ENCODE measurements around the gene CCT7.

CCT7 gene

GRCh38 chr2:73269686-73270465 is 35.8 kb downstream of the CCT7 start:
- no peak for DNase-seq

GRCh38 chr2:73272270-73272669 is 38.2 kb downstream of the CCT7 start:
- DNase-seq = no peak

DNA sequence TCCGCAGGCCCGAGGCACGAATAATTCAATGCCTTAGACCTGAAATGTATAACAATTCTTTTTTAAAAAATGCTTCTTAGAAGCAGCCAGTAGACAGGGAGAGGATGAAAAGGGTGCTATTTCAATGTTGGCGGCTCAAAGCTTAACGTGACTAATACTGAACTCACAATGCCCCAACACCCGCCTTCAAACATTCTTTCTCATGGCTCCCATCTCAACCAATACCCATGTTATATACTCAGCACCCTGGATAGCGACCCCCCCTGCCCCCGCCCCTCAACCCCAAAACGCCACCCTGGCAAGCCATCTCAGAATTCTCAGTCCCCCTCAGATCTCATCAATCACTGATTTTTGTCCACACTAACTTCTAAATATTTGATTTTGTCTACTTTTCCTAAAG is 45.7 kb downstream of the CCT7 start:
- no peak for DNase-seq

- DNase-seq = no peak
Observed at GRCh38 chr2:73281244-73281643, 47.1 kb downstream of the CCT7 start.

DNA sequence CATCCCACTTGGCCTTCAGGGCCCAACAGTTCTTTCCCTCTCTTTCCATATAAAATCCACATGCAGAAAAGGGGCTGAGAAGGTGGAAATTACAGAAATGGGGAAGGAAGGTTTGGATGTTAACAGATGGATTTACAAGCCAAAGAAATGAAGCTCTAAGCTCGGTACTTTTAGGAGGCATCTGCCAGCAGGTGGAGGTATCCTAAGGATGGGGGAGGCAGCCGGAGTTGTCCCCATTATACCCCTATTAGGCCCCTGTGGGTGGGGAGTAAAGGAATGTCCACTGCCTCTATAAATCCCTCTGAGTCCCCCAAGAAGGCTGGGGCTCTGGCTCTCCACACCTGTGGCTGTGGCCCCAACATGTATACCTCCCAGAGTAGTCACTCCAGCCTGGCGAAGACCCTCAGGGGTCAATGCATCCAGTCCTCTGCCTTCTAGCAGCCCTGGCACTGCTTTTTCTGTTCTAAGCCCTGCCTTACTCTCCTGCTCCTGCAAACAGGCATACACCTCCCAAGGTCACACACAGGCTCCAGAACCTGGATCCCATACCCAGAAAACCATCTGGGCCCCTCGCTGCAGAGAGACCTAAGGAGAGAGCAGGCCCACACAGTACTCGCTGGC is 48.9 kb downstream of the CCT7 start:
- DNase-seq = no peak

- no peak for DNase-seq
Observed at GRCh38 chr2:73283545-73284295, 49.6 kb downstream of the CCT7 start.

DNA sequence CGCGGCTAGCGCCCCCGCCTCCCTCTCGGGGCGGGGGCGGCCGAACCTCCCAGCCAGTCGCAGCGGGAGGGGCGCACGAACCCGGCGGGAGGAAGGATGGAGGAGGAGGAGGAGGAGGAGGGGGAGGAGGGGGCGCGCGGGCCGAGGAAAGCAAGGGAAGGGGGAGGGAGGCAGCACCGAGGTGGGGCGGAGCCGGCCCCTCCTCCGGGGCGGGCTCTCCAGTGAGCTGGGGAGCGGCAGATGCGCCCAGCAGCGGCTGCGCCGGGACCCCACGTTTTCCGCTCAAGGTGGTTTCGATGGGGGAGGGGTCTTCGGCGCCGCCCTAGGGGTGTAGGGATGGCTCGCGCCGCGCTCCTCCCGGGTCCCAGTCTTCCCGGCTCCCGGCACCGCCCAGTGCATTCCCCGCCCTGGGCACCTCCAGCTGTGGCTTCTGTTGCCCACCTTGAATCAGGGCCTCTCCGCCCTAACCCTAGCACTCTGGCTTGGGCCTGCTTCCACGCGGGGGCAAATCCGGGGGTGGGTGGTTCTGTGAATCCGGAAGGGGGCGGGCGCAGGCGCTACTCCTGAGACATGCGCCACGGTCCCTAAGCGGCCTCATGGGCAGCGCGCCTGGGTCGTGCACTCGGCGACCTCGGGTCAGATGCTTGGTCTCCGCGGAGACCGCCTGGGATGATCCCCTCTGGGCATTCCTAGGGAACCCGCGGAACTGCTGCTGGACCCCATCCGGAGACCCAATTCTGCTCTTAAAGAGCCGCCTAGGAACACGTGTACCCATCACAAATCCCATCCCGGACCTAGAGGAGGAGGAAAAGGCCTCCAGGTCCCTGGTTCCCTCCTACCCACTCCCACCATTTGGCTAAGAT is 50.4 kb downstream of the CCT7 start, which contains the start of gene FBXO41:
FBXO41 (minus strand) TSS at position 183 of the 863 bp plus-strand sequence. CDS start 14,848 bp downstream, outside the sequence.
- DNase-seq = peak in 3 of 4 experiments; percentile 40 to 66 (median 46)

- DNase-seq = no peak
Observed at GRCh38 chr2:73285159-73285739, 51.1 kb downstream of the CCT7 start.

- no peak for DNase-seq
Observed at GRCh38 chr2:73286134-73286655, 52.1 kb downstream of the CCT7 start.

- no peak for DNase-seq
Observed at GRCh38 chr2:73289304-73289703, 55.2 kb downstream of the CCT7 start.

DNA sequence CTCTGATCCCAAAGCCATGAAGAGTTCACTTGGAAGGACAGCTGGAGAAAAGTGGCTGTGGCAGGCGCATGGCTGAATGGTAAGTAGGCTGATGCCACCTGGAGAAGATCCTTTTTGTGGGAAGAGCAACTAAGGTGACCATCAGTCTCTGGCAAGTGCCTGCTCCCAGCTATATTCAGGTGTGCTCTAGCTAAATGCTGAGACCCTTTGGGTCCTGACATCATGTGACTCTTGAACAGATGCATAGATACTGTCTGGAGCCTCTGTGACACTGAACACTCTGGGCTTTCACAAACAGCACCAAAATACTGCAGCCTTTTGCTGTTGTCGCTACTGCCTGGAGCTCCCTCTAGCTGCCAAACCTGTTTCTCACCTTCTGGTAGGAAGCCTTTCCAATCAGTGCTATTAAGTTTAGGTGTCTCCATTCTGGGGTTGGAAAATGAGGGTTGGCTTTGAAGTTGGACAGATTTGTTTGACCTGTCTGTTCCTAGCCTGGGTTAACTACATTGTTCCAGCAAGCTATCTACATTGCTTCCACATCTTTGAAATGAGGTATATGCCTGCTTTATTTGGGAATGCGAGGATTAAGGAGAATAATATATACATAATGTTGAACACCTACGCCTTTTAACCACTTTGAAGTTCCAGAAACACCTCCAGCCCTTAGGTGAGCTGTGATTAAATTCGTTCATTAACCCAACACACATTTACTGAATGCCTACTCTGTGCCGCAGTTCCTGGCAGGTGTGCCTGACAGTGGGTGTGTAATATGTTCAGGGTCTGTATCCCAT is 56.1 kb downstream of the CCT7 start:
- DNase-seq = peak in 1 of 4 experiments; percentile 16

DNA sequence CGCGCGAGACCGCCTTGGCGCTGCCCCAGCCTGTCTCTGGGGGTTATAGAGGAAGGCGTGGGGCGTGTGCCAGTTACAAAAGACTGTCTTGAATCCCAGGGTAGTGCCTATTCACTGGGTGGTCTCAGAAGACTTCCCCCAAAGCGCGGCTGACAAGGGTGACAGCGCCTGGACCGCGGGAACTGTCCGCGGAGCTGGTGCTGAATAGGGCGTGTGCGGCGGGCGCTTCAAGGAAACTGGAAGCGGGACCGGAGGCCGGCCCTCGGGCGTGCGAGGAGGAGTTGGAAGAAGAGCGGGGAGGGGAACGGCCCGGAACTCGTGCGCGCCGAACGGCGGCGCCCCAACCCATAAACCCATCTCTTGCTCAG is 57.0 kb downstream of the CCT7 start:
- DNase-seq = peak in 3 of 4 experiments; percentile 15 to 40 (median 28)

- no peak for DNase-seq
Observed at GRCh38 chr2:73291461-73292315, 57.6 kb downstream of the CCT7 start.

- DNase-seq = no peak
Observed at GRCh38 chr2:73292316-73292905, 58.3 kb downstream of the CCT7 start.

DNA sequence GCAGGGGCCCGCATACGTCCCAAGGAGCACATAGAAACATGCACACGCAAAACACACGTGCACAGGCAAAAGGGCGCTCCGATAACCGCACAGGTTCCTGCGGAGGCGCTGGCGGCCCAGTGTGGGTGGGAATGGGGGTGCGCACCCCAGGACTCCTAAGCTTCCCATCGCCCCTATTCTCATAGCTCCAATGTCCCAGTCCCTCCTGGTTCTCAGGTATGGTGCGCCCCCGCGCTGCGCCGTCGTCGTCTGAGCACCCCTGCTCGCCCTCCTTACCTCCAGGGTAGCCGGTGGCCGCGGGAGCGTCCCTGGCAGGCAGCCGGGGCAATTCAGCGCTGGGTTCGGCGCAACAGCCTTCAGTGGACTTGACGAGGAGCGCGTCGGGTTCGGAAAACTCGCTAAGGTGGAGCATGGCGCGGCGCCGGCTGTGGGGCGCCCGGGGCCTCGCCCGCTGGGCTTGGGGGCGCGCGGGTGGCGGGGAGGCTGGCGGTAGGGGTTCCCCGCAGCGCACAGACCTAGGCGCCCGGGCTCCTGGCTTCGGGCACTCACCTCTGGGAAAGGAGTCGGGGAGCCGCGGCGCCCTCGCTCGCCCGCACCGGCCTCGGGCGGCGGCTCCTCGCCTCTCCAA is 58.9 kb downstream of the CCT7 start:
- no peak for DNase-seq

GRCh38 chr2:73293534-73294171 is 59.5 kb downstream of the CCT7 start, which contains the start of gene EGR4:
EGR4 (minus strand) TSS chr2:73293548; CDS start chr2:73293317, 231 bp downstream.
- peak; percentile 66 to 79 (median 72) for DNase-seq

DNA sequence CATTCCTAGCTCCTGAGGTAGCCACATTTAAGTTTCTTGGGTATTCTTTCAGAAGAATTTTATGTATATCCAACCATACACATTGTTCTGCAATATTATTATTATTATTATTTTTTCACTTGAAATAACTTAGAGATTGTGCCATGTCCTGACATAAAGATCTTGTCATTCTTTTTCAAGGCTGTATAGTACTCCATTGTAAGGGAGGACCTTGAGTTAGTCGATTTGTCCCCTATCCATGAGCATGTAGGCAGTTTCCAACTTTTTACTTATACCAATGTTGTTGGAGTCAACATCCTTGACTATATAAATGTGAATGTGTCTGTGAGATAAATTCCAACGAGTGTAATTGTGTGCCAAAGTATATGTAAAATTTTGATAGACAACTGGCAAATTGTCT is 60.1 kb downstream of the CCT7 start:
- DNase-seq = no peak

GRCh38 chr2:73295751-73296400 is 61.8 kb downstream of the CCT7 start:
- no peak for DNase-seq
